ENCODE data around the gene TTC39C.

The TTC39C gene

GRCh38 chr18:24089515-24090337 is 75.2 kb downstream of the TTC39C start:
- no peak for DNase-seq

GRCh38 chr18:24090876-24091275 is 76.3 kb downstream of the TTC39C start:
- DNase-seq: no peak

- DNase-seq: no peak
Measured at GRCh38 chr18:24094561-24094960, 80.0 kb downstream of the TTC39C start.

GRCh38 chr18:24095976-24096375 is 81.4 kb downstream of the TTC39C start:
- no peak for DNase-seq

- no peak for DNase-seq
Measured at GRCh38 chr18:24103320-24104021, 88.9 kb downstream of the TTC39C start.

- no peak for DNase-seq
Measured at GRCh38 chr18:24104486-24104885, 89.9 kb downstream of the TTC39C start.

GRCh38 chr18:24108641-24109040 is 94.1 kb downstream of the TTC39C start:
- DNase-seq: no peak

- no peak for DNase-seq
Measured at GRCh38 chr18:24111936-24112335, 97.4 kb downstream of the TTC39C start.

- DNase-seq: no peak
Measured at GRCh38 chr18:24112464-24112863, 97.9 kb downstream of the TTC39C start.

- DNase-seq: peak in 1 of 2 experiments; percentile 3
Measured at GRCh38 chr18:24112874-24113615, 98.5 kb downstream of the TTC39C start.

GRCh38 chr18:24114924-24115549 is 100.5 kb downstream of the TTC39C start:
- DNase-seq: no peak

- no peak for DNase-seq
Measured at GRCh38 chr18:24115628-24116027, 101.1 kb downstream of the TTC39C start.

GRCh38 chr18:24118750-24119577 is 104.4 kb downstream of the TTC39C start:
- DNase-seq: peak; percentile 76 to 79

- no peak for DNase-seq
Measured at GRCh38 chr18:24120676-24121075, 106.1 kb downstream of the TTC39C start.

GRCh38 chr18:24121625-24122024 is 107.1 kb downstream of the TTC39C start:
- DNase-seq: no peak

- no peak for DNase-seq
Measured at GRCh38 chr18:24126155-24126961, 111.8 kb downstream of the TTC39C start.

GRCh38 chr18:24127735-24128134 is 113.2 kb downstream of the TTC39C start:
- DNase-seq: no peak

- no peak for DNase-seq
Measured at GRCh38 chr18:24128700-24129099, 114.1 kb downstream of the TTC39C start.

GRCh38 chr18:24130494-24130893 is 115.9 kb downstream of the TTC39C start:
- DNase-seq: no peak

GRCh38 chr18:24136967-24137373 is 122.4 kb downstream of the TTC39C start:
- no peak for DNase-seq

- DNase-seq: no peak
Measured at GRCh38 chr18:24138409-24138788, 123.8 kb downstream of the TTC39C start.
